22Rv1 (cell line): Measurements from ENCODE around the gene SELENOV.
A peak's percentile ranks its signal among the peaks of the same experiment; 100 is the strongest.

Experiments
- H3K27ac ChIP-seq: fragments of 450-650 bp; 2 replicates; pipeline ENCODE4 v1.5.1; 2017
- CTCF ChIP-seq: fragments of 450-650 bp; IDR thresholded peaks from 2 replicates; pipeline ENCODE4 v1.5.1; 2017; ENCODE audit warnings: mild to moderate bottlenecking
- ZFX ChIP-seq: fragments of 450-650 bp; IDR thresholded peaks from 2 replicates; pipeline ENCODE4 v1.6.1; 2017; ENCODE audit warnings: antibody characterized with exemption, borderline replicate concordance

Gene SELENOV

GRCh38 chr19:39533791-39534190 is 18.9 kb downstream of the SELENOV start:
- no peak overlapping the region for H3K27ac ChIP-seq
- TF ChIP-seq CTCF, result no peak
- TF ChIP-seq ZFX, result no peak

GRCh38 chr19:39539165-39539517 is 24.2 kb downstream of the SELENOV start:
- H3K27ac ChIP-seq, result peak overlapping the region; percentile 79
- TF ChIP-seq ZFX, result no peak
- no peak for TF ChIP-seq CTCF

GRCh38 chr19:39539518-39540332 is 24.8 kb downstream of the SELENOV start, which contains the start of gene EID2:
Gene EID2, minus strand, starts transcription at chr19:39540161. Its CDS starts 82 bp downstream, at chr19:39540079.
- TF ChIP-seq ZFX, result no peak
- peak; percentile 90 for TF ChIP-seq CTCF
- H3K27ac ChIP-seq, result peak within 1 kb of the TSS; percentile 79

GRCh38 chr19:39540333-39540673 is 25.4 kb downstream of the SELENOV start:
- H3K27ac ChIP-seq, result peak overlapping the region; percentile 79
- TF ChIP-seq ZFX (no peak), CTCF (peak; percentile 64)

GRCh38 chr19:39542206-39542605 is 27.3 kb downstream of the SELENOV start:
- H3K27ac ChIP-seq, result no peak overlapping the region; the same call in 1 of the 2 replicates
- TF ChIP-seq CTCF (no peak), ZFX (no peak)

- TF ChIP-seq CTCF (no peak), ZFX (no peak)
- H3K27ac ChIP-seq, result no peak overlapping the region
These were observed 28.5 kb downstream of the SELENOV start for GRCh38 chr19:39543477-39543857.

GRCh38 chr19:39544226-39544903 is 29.4 kb downstream of the SELENOV start:
- TF ChIP-seq CTCF (no peak), ZFX (no peak)
- H3K27ac ChIP-seq, result no peak overlapping the region
